ENCODE data around the gene SDSL. TPM values are rescaled to one million over a fixed set of nuclear protein-coding genes. Genes with fewer than 3 reads are reported as not detected.

Gene SDSL
- total and polyA plus RNA-seq, 4 donors: 5.1 to 15.2 (median 12.1) TPM

GRCh38 chr12:113476176-113476986 is 54.2 kb downstream of the SDSL start:
- Histone ChIP-seq H3K36me3 (ENCODE audit: control insufficient read depth, insufficient read depth, low read length) (no peaks in the 10 kb centered on the region), H3K4me3 (ENCODE audit: low read depth, low read length) (no peak overlapping the region), H3K27ac (ENCODE audit: low read depth, low read length) (no peak overlapping the region), H3K9me3 (ENCODE audit: control insufficient read depth, insufficient read depth, low read length) (no peaks in the 10 kb centered on the region), H3K4me1 (ENCODE audit: control insufficient read depth, insufficient read depth, low read length) (peaks cover 26% of the 10 kb centered on the region), H3K27me3 (ENCODE audit: control insufficient read depth, insufficient read depth, low read length) (peaks cover 95% of the 10 kb centered on the region)
- peak in 2 of 6 donors; percentile 53 to 70 for DNase-seq (ENCODE audit: low read depth in 4 of 6, low spot score in 6 of 6)
- under 1% methylated on average over 43 of the region's 58 CpGs for WGBS (ENCODE audit: insufficient coverage)

GRCh38 chr12:113477171-113477841 is 55.1 kb downstream of the SDSL start:
- peak in 1 of 6 donors; percentile 52 for DNase-seq (ENCODE audit: low read depth in 4 of 6, low spot score in 6 of 6)

GRCh38 chr12:113477842-113478215 is 55.6 kb downstream of the SDSL start:
- no peak overlapping the region for H3K27ac ChIP-seq (ENCODE audit: low read depth, low read length)
- WGBS (ENCODE audit: insufficient coverage): 8% methylated on average over 3 of the region's 3 CpGs
- H3K36me3 ChIP-seq (ENCODE audit: control insufficient read depth, insufficient read depth, low read length): no peaks in the 10 kb centered on the region
- peaks cover 22% of the 10 kb centered on the region for H3K4me1 ChIP-seq (ENCODE audit: control insufficient read depth, insufficient read depth, low read length)
- no peak overlapping the region for H3K4me3 ChIP-seq (ENCODE audit: low read depth, low read length)
- DNase-seq (ENCODE audit: low read depth in 4 of 6, low spot score in 6 of 6): peak in 2 of 6 donors; percentile 11 to 49
- no peaks in the 10 kb centered on the region for H3K9me3 ChIP-seq (ENCODE audit: control insufficient read depth, insufficient read depth, low read length)
- H3K27me3 ChIP-seq (ENCODE audit: control insufficient read depth, insufficient read depth, low read length): peaks cover 85% of the 10 kb centered on the region

More at GRCh38 chr12:113477171-113477841, 55.1 kb downstream of the SDSL start:
- no peaks in the 10 kb centered on the region for H3K9me3 ChIP-seq (ENCODE audit: control insufficient read depth, insufficient read depth, low read length)
- peaks cover 89% of the 10 kb centered on the region for H3K27me3 ChIP-seq (ENCODE audit: control insufficient read depth, insufficient read depth, low read length)
- H3K27ac ChIP-seq (ENCODE audit: low read depth, low read length): no peak overlapping the region
- WGBS (ENCODE audit: insufficient coverage): 0% methylated on average over 3 of the region's 7 CpGs
- no peaks in the 10 kb centered on the region for H3K36me3 ChIP-seq (ENCODE audit: control insufficient read depth, insufficient read depth, low read length)
- no peak overlapping the region for H3K4me3 ChIP-seq (ENCODE audit: low read depth, low read length)
- H3K4me1 ChIP-seq (ENCODE audit: control insufficient read depth, insufficient read depth, low read length): peaks cover 22% of the 10 kb centered on the region

- Histone ChIP-seq H3K27ac (ENCODE audit: low read depth, low read length) (no peak overlapping the region), H3K36me3 (ENCODE audit: control insufficient read depth, insufficient read depth, low read length) (no peaks in the 10 kb centered on the region), H3K27me3 (ENCODE audit: control insufficient read depth, insufficient read depth, low read length) (peaks cover 82% of the 10 kb centered on the region), H3K9me3 (ENCODE audit: control insufficient read depth, insufficient read depth, low read length) (no peaks in the 10 kb centered on the region), H3K4me1 (ENCODE audit: control insufficient read depth, insufficient read depth, low read length) (peaks cover 22% of the 10 kb centered on the region), H3K4me3 (ENCODE audit: low read depth, low read length) (no peak overlapping the region)
- WGBS (ENCODE audit: insufficient coverage): under 1% methylated on average over 14 of the region's 41 CpGs
- peak in 2 of 6 donors; percentile 40 to 86 for DNase-seq (ENCODE audit: low read depth in 4 of 6, low spot score in 6 of 6)
Observed at GRCh38 chr12:113478351-113479011, 56.3 kb downstream of the SDSL start.

- WGBS (ENCODE audit: insufficient coverage): 3% methylated on average over 7 of the region's 11 CpGs
- Histone ChIP-seq H3K4me1 (ENCODE audit: control insufficient read depth, insufficient read depth, low read length) (peaks cover 22% of the 10 kb centered on the region), H3K27me3 (ENCODE audit: control insufficient read depth, insufficient read depth, low read length) (peaks cover 78% of the 10 kb centered on the region), H3K9me3 (ENCODE audit: control insufficient read depth, insufficient read depth, low read length) (no peaks in the 10 kb centered on the region), H3K4me3 (ENCODE audit: low read depth, low read length) (peak overlapping the region; percentile 9), H3K36me3 (ENCODE audit: control insufficient read depth, insufficient read depth, low read length) (no peaks in the 10 kb centered on the region), H3K27ac (ENCODE audit: low read depth, low read length) (no peak overlapping the region)
- peak in 2 of 6 donors; percentile 40 to 79 for DNase-seq (ENCODE audit: low read depth in 4 of 6, low spot score in 6 of 6)
Observed at GRCh38 chr12:113479216-113479589, 57.0 kb downstream of the SDSL start.

GRCh38 chr12:113479590-113480335 is 57.6 kb downstream of the SDSL start:
- peak overlapping the region; percentile 9 for H3K4me3 ChIP-seq (ENCODE audit: low read depth, low read length)
- H3K27ac ChIP-seq (ENCODE audit: low read depth, low read length): no peak overlapping the region
- H3K4me1 ChIP-seq (ENCODE audit: control insufficient read depth, insufficient read depth, low read length): peaks cover 22% of the 10 kb centered on the region
- H3K27me3 ChIP-seq (ENCODE audit: control insufficient read depth, insufficient read depth, low read length): peaks cover 73% of the 10 kb centered on the region
- WGBS (ENCODE audit: insufficient coverage): under 1% methylated on average over 53 of the region's 61 CpGs
- DNase-seq (ENCODE audit: low read depth in 4 of 6, low spot score in 6 of 6): peak in 2 of 6 donors; percentile 74 to 77
- H3K9me3 ChIP-seq (ENCODE audit: control insufficient read depth, insufficient read depth, low read length): no peaks in the 10 kb centered on the region
- H3K36me3 ChIP-seq (ENCODE audit: control insufficient read depth, insufficient read depth, low read length): no peaks in the 10 kb centered on the region

GRCh38 chr12:113480336-113480971 is 58.3 kb downstream of the SDSL start:
- H3K36me3 ChIP-seq (ENCODE audit: control insufficient read depth, insufficient read depth, low read length): no peaks in the 10 kb centered on the region
- no peak overlapping the region for H3K27ac ChIP-seq (ENCODE audit: low read depth, low read length)
- DNase-seq (ENCODE audit: low read depth in 4 of 6, low spot score in 6 of 6): peak in 1 of 6 donors; percentile 59
- H3K9me3 ChIP-seq (ENCODE audit: control insufficient read depth, insufficient read depth, low read length): no peaks in the 10 kb centered on the region
- H3K4me3 ChIP-seq (ENCODE audit: low read depth, low read length): no peak overlapping the region
- 12% methylated on average over 3 of the region's 9 CpGs for WGBS (ENCODE audit: insufficient coverage)
- H3K4me1 ChIP-seq (ENCODE audit: control insufficient read depth, insufficient read depth, low read length): peaks cover 22% of the 10 kb centered on the region
- peaks cover 66% of the 10 kb centered on the region for H3K27me3 ChIP-seq (ENCODE audit: control insufficient read depth, insufficient read depth, low read length)

- Histone ChIP-seq H3K27ac (ENCODE audit: low read depth, low read length) (no peak overlapping the region), H3K4me1 (ENCODE audit: control insufficient read depth, insufficient read depth, low read length) (peaks cover 19% of the 10 kb centered on the region), H3K4me3 (ENCODE audit: low read depth, low read length) (no peak overlapping the region), H3K27me3 (ENCODE audit: control insufficient read depth, insufficient read depth, low read length) (peaks cover 50% of the 10 kb centered on the region), H3K9me3 (ENCODE audit: control insufficient read depth, insufficient read depth, low read length) (no peaks in the 10 kb centered on the region), H3K36me3 (ENCODE audit: control insufficient read depth, insufficient read depth, low read length) (no peaks in the 10 kb centered on the region)
- WGBS (ENCODE audit: insufficient coverage): 25% methylated on average over 1 of the region's 1 CpG
- DNase-seq (ENCODE audit: low read depth in 4 of 6, low spot score in 6 of 6): no peak
Observed at GRCh38 chr12:113482334-113482733, 60.2 kb downstream of the SDSL start.

GRCh38 chr12:113485330-113485729 is 63.1 kb downstream of the SDSL start:
- Histone ChIP-seq H3K27ac (ENCODE audit: low read depth, low read length) (no peak overlapping the region), H3K27me3 (ENCODE audit: control insufficient read depth, insufficient read depth, low read length) (peaks cover 27% of the 10 kb centered on the region), H3K4me3 (ENCODE audit: low read depth, low read length) (no peak overlapping the region), H3K36me3 (ENCODE audit: control insufficient read depth, insufficient read depth, low read length) (no peaks in the 10 kb centered on the region), H3K9me3 (ENCODE audit: control insufficient read depth, insufficient read depth, low read length) (no peaks in the 10 kb centered on the region), H3K4me1 (ENCODE audit: control insufficient read depth, insufficient read depth, low read length) (no peaks in the 10 kb centered on the region)
- DNase-seq (ENCODE audit: low read depth in 4 of 6, low spot score in 6 of 6): no peak
- 5% methylated on average over 2 of the region's 2 CpGs for WGBS (ENCODE audit: insufficient coverage)
